Stimulated activated CD8-positive, alpha-beta memory T cell treated with anti-CD3 and anti-CD28 coated beads, Interleukin-7, amount 100 ng/mL, for 4 hours (primary cell): ENCODE data around the gene DRC3.
"Not testable (repeated sequence)": the region's sequence is repeated elsewhere in the genome, so short reads cannot be mapped to it uniquely, and the experiment has no call there.

Experiments used
- DNase-seq, 2 donors: peaks; one replicate each; pipeline ENCODE4 v3.0.0-alpha.2; 2020; ENCODE audit warnings: low read depth in 2 of 2

Gene DRC3

GRCh38 chr17:17972126-17972951 is at the start of gene DRC3, which contains the start of gene TOM1L2:
Gene DRC3 (plus strand): TSS chr17:17972862. CDS start chr17:17977599, 4,737 bp downstream.
Gene TOM1L2 (minus strand): TSS chr17:17972400. CDS start chr17:17972313, 87 bp downstream.
- DNase-seq, result peak; percentile 100

- DNase-seq, result no peak
Observed at GRCh38 chr17:17924131-17924856, 48.4 kb upstream of the DRC3 start.

- DNase-seq, result no peak
Observed at GRCh38 chr17:17924857-17925250, 47.8 kb upstream of the DRC3 start.

GRCh38 chr17:17926036-17926435 is 46.6 kb upstream of the DRC3 start:
- DNase-seq, result no peak

GRCh38 chr17:17926840-17927449 is 45.7 kb upstream of the DRC3 start:
- no peak for DNase-seq

GRCh38 chr17:17928398-17929287 is 44.0 kb upstream of the DRC3 start:
- no peak for DNase-seq

- DNase-seq, result no peak
Observed at GRCh38 chr17:17929655-17930380, 42.8 kb upstream of the DRC3 start.

- no peak for DNase-seq
Observed at GRCh38 chr17:17930674-17931073, 42.0 kb upstream of the DRC3 start.

GRCh38 chr17:17931159-17931558 is 41.5 kb upstream of the DRC3 start:
- DNase-seq, result no peak

- no peak for DNase-seq
Observed at GRCh38 chr17:17933775-17934174, 38.9 kb upstream of the DRC3 start.

- DNase-seq, result no peak
Observed at GRCh38 chr17:17934214-17934613, 38.4 kb upstream of the DRC3 start.

GRCh38 chr17:17934806-17935205 is 37.9 kb upstream of the DRC3 start:
- no peak for DNase-seq

GRCh38 chr17:17935321-17936271 is 37.1 kb upstream of the DRC3 start:
- DNase-seq, result no peak

- DNase-seq, result no peak
Observed at GRCh38 chr17:17937201-17937853, 35.3 kb upstream of the DRC3 start.

- DNase-seq, result no peak
Observed at GRCh38 chr17:17937958-17938357, 34.7 kb upstream of the DRC3 start.

- DNase-seq, result no peak
Observed at GRCh38 chr17:17938388-17939107, 34.1 kb upstream of the DRC3 start.

GRCh38 chr17:17939941-17940340 is 32.7 kb upstream of the DRC3 start:
- DNase-seq, result not testable (repeated sequence)

- no peak for DNase-seq
Observed at GRCh38 chr17:17940441-17940911, 32.2 kb upstream of the DRC3 start.
